BLaER1 (cell line): Measurements from ENCODE around the gene SIGLEC7.

Experiments used
- H3K27ac ChIP-seq: shearing (Covaris generic); formaldehyde crosslinking; 2 replicates; pipeline ENCODE4 v1.8.1; 2022
- H3K27me3 ChIP-seq: shearing (Covaris generic); formaldehyde crosslinking; 2 replicates; pipeline ENCODE4 v1.8.1; 2022
- H3K36me3 ChIP-seq: shearing (Covaris generic); formaldehyde crosslinking; 2 replicates; pipeline ENCODE4 v1.8.1; 2022
- H3K4me1 ChIP-seq: shearing (Covaris generic); formaldehyde crosslinking; 2 replicates; pipeline ENCODE4 v1.8.1; 2022
- H3K4me2 ChIP-seq: shearing (Covaris generic); formaldehyde crosslinking; 2 replicates; pipeline ENCODE4 v1.8.1; 2022
- H3K4me3 ChIP-seq: shearing (Covaris generic); formaldehyde crosslinking; 2 replicates; pipeline ENCODE4 v1.8.1; 2022
- H3K9ac ChIP-seq: shearing (Covaris generic); formaldehyde crosslinking; 2 replicates; pipeline ENCODE4 v1.8.1; 2022
- H3K9me3 ChIP-seq: shearing (Covaris generic); formaldehyde crosslinking; 2 replicates; pipeline ENCODE4 v1.8.1; 2022
- H4K20me1 ChIP-seq: shearing (Covaris generic); formaldehyde crosslinking; 2 replicates; pipeline ENCODE4 v1.8.1; 2022
- Cebpa-rat ChIP-seq: shearing (Covaris generic); IDR thresholded peaks from 2 replicates; pipeline ENCODE4 v1.8.1; 2022

Gene SIGLEC7

DNA sequence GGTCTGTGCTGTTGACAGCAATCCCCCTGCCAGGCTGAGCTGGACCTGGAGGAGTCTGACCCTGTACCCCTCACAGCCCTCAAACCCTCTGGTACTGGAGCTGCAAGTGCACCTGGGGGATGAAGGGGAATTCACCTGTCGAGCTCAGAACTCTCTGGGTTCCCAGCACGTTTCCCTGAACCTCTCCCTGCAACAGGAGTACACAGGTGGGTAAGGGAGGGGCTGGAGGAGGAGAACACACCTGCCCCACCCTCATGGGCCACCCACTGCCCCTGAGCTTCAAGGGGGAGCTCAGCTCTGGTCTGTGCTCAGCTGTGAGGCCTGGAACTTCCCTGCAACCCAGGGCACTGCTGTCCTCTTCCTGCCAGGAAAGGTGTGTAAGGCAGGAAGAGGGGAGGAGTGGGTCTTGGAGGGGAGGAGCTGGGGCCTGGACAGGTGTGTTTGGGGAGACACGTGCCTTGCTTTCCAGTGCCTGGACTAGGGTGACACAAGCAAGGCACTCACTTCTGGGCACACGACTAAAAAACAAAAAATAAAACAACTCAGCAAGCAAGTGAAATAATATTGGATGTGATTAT, 3.9 kb downstream of the SIGLEC7 start:
- H3K4me3 ChIP-seq, result no peak overlapping the region
- no peak for TF ChIP-seq Cebpa-rat
- no peaks in the 10 kb centered on the region for H3K9me3 ChIP-seq
- no peak overlapping the region for H3K9ac ChIP-seq
- no peak overlapping the region for H3K4me2 ChIP-seq
- no peaks in the 10 kb centered on the region for H3K27me3 ChIP-seq
- H4K20me1 ChIP-seq, result no peaks in the 10 kb centered on the region
- peaks cover 55% of the 10 kb centered on the region for H3K4me1 ChIP-seq
- no peak overlapping the region for H3K27ac ChIP-seq
- H3K36me3 ChIP-seq, result no peaks in the 10 kb centered on the region

DNA sequence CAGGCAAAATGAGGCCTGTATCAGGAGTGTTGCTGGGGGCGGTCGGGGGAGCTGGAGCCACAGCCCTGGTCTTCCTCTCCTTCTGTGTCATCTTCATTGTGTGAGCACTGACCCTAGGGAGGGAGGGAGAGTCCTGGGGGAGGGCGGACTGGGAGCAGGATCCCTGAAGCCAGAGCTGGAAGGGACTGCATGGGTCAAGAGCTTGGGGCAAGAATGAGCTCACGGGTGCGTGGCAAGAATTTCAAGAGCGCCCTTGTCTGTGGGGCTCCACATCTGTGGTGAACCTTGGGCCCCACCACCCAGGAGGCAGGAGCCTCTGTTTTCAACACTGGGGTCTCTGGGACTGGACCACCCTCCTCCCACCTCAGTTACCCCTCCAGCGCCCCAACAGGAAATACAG, 4.7 kb downstream of the SIGLEC7 start:
- Histone ChIP-seq H3K4me1 (peaks cover 48% of the 10 kb centered on the region), H3K36me3 (no peaks in the 10 kb centered on the region), H3K27me3 (no peaks in the 10 kb centered on the region), H3K4me3 (no peak overlapping the region), H4K20me1 (no peaks in the 10 kb centered on the region), H3K4me2 (no peak overlapping the region; the same call in 1 of the 2 replicates), H3K27ac (no peak overlapping the region), H3K9ac (no peak overlapping the region), H3K9me3 (no peaks in the 10 kb centered on the region)
- no peak for TF ChIP-seq Cebpa-rat

DNA sequence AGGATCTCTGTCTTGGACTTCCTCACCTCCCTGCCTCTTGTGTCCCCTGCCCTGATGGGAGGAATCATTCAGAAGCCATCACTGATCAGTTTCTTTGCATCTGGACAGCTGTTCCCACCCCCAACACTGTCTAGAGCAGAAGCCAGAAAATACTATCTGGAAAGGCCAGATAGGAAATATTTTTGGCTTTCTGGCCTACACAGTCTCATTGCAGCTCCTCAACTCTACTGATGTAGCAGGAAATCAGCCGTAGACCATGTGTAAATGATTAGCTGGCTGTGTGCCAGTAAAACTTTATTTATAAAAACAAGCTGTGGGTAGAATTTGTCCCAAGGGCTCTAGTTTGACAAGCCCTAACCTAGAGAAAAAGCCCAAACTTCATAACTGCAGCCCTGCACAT, 5.6 kb downstream of the SIGLEC7 start:
- H3K36me3 ChIP-seq, result no peaks in the 10 kb centered on the region
- H3K27me3 ChIP-seq, result no peaks in the 10 kb centered on the region

DNA sequence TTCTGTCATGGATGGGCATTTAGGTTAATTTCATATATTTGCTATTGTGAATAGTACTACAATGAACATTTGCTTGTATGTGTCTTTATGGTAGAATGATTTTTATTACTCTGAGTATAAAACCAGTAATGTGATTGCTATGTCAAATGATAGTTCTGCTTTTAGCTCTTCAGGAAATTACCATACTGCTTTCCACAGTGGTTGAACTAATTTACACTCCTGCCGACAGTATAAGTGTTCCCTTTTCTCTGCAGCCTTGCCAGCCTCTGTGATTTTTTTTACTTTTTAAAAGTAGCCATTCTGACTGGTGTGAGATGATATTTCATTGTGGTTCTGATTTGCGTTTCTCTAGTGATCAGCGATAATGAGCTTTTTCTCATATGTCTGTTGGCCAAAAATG, 6.5 kb downstream of the SIGLEC7 start:
- Histone ChIP-seq H3K4me2 (peak overlapping the region; percentile 60), H3K9ac (no peak overlapping the region), H3K36me3 (no peaks in the 10 kb centered on the region), H3K9me3 (no peaks in the 10 kb centered on the region), H4K20me1 (no peaks in the 10 kb centered on the region), H3K4me1 (peaks cover 35% of the 10 kb centered on the region), H3K27ac (no peak overlapping the region), H3K27me3 (no peaks in the 10 kb centered on the region), H3K4me3 (no peak overlapping the region)
- TF ChIP-seq Cebpa-rat, result no peak

More for the DNA sequence above, 5.6 kb downstream of the SIGLEC7 start:
- H3K4me3 ChIP-seq, result no peak overlapping the region
- peaks cover 38% of the 10 kb centered on the region for H3K4me1 ChIP-seq
- TF ChIP-seq Cebpa-rat, result no peak
- H3K27ac ChIP-seq, result peak overlapping the region; percentile 15; the same call in 1 of the 2 replicates
- peak overlapping the region; percentile 60 for H3K4me2 ChIP-seq
- no peaks in the 10 kb centered on the region for H3K9me3 ChIP-seq
- no peak overlapping the region for H3K9ac ChIP-seq
- no peaks in the 10 kb centered on the region for H4K20me1 ChIP-seq

DNA sequence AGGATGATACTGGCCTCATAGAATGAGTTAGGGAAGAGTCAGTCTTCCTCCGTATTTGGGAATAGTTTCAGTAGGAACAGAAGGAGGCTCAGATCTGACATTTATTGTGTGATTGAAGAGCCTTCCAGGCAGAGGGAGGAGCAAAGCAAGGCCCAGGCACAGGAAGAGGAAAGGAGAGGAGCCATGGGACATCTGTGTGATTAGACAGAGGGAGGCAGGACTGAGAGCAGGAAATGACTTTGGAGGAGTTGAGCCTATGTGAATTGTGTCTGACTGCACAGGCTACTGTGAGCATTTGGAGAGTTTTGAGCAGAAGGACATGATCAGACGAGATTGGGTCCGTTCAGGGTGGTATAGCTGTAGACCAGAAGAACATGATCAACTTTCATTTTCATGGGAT, 8.5 kb downstream of the SIGLEC7 start:
- Histone ChIP-seq H3K4me3 (no peak overlapping the region), H3K4me1 (peaks cover 31% of the 10 kb centered on the region), H3K9ac (no peak overlapping the region), H3K27me3 (no peaks in the 10 kb centered on the region), H3K9me3 (no peaks in the 10 kb centered on the region), H3K4me2 (0 out of 2 replicates have a peak overlapping the region, but pooled peaks have one; percentile 2), H3K36me3 (no peaks in the 10 kb centered on the region), H3K27ac (no peak overlapping the region), H4K20me1 (no peaks in the 10 kb centered on the region)
- no peak for TF ChIP-seq Cebpa-rat

DNA sequence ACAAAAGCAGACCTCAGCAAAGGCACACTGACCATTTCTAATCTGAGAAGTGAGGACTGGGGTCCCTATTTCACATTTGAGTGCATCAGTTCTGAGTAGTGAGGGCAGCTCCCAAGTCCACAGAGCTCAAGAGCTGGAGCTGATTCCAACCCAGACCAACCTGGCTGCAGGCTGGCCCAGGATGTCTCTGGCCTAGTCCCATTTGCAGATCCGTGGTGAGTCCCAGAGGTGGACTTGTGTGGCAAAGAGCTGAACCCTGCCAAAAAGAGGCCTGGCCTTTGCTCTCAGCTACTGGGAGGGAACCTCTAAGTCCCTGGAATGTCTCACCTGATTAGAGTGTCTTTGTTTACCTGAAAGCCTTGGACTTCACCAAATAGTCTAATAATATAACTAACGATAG, 14.6 kb downstream of the SIGLEC7 start:
- Histone ChIP-seq H3K9ac (no peak overlapping the region), H3K9me3 (no peaks in the 10 kb centered on the region), H3K4me2 (no peak overlapping the region), H3K36me3 (no peaks in the 10 kb centered on the region), H4K20me1 (no peaks in the 10 kb centered on the region), H3K27ac (no peak overlapping the region; the same call in 1 of the 2 replicates), H3K4me3 (no peak overlapping the region), H3K27me3 (no peaks in the 10 kb centered on the region), H3K4me1 (no peaks in the 10 kb centered on the region)
- TF ChIP-seq Cebpa-rat, result no peak

DNA sequence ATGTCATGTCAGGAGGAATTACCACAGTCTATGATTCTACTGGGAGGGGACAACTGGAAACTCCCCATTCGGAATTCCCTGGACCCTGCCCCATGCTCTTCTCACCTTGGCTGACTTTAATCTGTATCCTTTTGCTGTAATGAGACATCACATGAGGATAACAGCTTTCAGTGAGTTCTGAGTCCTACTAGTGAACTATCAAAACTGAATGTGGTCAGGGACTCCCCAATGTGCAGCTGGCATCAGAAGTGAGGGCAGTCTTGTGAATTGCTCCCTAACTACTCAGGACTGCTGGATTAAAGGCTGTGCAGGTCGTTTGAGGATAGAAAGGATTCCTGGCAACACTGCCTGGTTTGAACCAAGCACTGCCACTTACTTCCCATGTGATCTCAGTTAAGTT, 15.2 kb downstream of the SIGLEC7 start:
- H3K4me3 ChIP-seq, result no peak overlapping the region
- H3K27ac ChIP-seq, result no peak overlapping the region
- no peaks in the 10 kb centered on the region for H3K27me3 ChIP-seq
- H3K9ac ChIP-seq, result no peak overlapping the region
- H3K9me3 ChIP-seq, result no peaks in the 10 kb centered on the region
- H3K36me3 ChIP-seq, result no peaks in the 10 kb centered on the region
- H4K20me1 ChIP-seq, result no peaks in the 10 kb centered on the region
- no peak for TF ChIP-seq Cebpa-rat
- no peaks in the 10 kb centered on the region for H3K4me1 ChIP-seq
- no peak overlapping the region for H3K4me2 ChIP-seq

DNA sequence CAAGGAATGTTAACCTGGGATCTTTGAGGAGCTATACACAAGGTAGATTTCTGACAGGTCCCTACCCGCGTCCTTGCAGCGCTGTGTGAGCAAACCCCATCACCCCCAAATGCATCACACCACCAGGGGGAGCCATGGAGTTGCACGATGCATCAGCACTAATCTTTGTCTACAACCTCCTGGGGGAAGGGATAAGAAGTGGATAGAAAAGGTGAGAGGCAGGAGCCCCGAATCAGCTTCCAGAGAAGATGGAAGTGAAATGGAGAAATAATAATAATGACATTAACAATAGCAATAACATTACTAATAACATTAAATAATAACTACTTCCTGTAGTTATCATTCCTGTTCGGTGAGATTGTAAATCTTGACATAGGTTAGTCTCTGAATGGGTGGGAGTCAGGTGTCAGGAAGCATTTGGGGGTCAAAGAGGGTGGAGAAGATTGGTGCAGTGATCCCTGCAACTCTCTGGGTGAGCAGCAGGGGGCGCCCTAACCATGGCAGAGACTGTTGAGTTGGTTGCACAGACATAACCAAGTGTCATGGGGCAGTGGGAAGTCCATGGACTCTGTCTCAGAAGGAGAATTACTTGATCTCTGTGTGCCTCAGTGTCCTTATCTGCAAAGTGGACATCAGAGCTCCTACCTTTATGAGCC, 16.5 kb downstream of the SIGLEC7 start:
- no peak overlapping the region for H3K4me2 ChIP-seq
- no peaks in the 10 kb centered on the region for H3K27me3 ChIP-seq
- no peaks in the 10 kb centered on the region for H3K4me1 ChIP-seq
- no peak overlapping the region for H3K27ac ChIP-seq
- H3K36me3 ChIP-seq, result no peaks in the 10 kb centered on the region
- no peaks in the 10 kb centered on the region for H3K9me3 ChIP-seq
- H4K20me1 ChIP-seq, result no peaks in the 10 kb centered on the region
- no peak for TF ChIP-seq Cebpa-rat
- no peak overlapping the region for H3K9ac ChIP-seq
- no peak overlapping the region for H3K4me3 ChIP-seq

DNA sequence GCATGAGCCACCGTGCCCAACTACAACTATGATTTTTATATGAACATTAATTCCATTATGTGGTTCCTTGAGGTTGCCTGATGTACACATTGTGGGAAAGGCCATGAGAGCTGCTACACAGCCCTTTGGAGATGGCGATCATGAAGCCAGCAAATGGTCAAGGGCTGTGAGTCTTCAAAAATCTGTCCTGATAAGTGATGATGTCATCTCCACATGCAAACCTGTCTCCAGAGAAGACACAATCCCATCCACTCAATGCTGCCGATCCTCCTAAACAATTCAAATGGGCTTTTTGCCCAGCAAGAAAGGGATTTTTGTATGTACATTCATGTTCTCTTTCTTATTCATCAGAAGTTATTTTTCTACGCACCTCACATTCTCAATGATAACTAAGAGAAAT, 17.6 kb downstream of the SIGLEC7 start:
- H3K9ac ChIP-seq, result no peak overlapping the region
- no peaks in the 10 kb centered on the region for H3K9me3 ChIP-seq
- H3K27ac ChIP-seq, result no peak overlapping the region
- H3K4me3 ChIP-seq, result no peak overlapping the region
- H3K27me3 ChIP-seq, result no peaks in the 10 kb centered on the region
- no peaks in the 10 kb centered on the region for H3K4me1 ChIP-seq
- no peak for TF ChIP-seq Cebpa-rat
- H3K36me3 ChIP-seq, result no peaks in the 10 kb centered on the region
- no peaks in the 10 kb centered on the region for H4K20me1 ChIP-seq
- H3K4me2 ChIP-seq, result no peak overlapping the region

DNA sequence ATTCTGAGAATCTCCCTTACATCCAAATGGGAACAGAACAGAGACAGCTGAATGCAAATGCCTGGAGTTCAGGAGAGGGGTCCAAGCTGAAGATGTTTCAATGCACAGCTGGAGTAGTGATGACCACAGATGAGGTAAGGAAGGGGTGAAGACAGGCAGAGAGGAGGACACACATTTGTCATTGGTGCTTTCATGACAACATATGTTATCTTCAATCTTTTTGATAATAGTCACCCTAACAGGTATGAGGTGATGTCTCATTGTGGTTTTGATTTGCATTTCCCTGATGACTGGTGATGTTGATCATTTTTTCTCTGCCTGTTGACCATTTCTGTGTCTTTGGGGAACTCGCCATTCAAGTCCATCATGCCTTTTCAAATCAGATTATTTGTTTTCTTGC, 19.2 kb downstream of the SIGLEC7 start:
- H3K4me3 ChIP-seq, result no peak overlapping the region
- H4K20me1 ChIP-seq, result no peaks in the 10 kb centered on the region
- no peak overlapping the region for H3K9ac ChIP-seq
- H3K9me3 ChIP-seq, result no peaks in the 10 kb centered on the region
- no peak overlapping the region for H3K27ac ChIP-seq
- no peaks in the 10 kb centered on the region for H3K36me3 ChIP-seq
- H3K4me1 ChIP-seq, result no peaks in the 10 kb centered on the region
- no peaks in the 10 kb centered on the region for H3K27me3 ChIP-seq
- no peak overlapping the region for H3K4me2 ChIP-seq
- TF ChIP-seq Cebpa-rat, result no peak
